GM21529 (cell line): ENCODE results near the gene KRCC1.

Source experiments
- ATAC-seq: cut with Tn5 transposase; IDR thresholded peaks from one replicate; pipeline ENCODE4 v1.9.1; 2021; ENCODE audit not compliant: unreplicated experiment

Gene KRCC1

GRCh38 chr2:88078643-88079172 lies 23.1 kb upstream of the KRCC1 start:
- ATAC-seq = no peak

GRCh38 chr2:88077080-88077479 lies 21.5 kb upstream of the KRCC1 start:
- ATAC-seq = no peak

- ATAC-seq = no peak
Measured at GRCh38 chr2:88074854-88075292, 19.3 kb upstream of the KRCC1 start.

- no peak for ATAC-seq
Measured at GRCh38 chr2:88074150-88074549, 18.6 kb upstream of the KRCC1 start.

GRCh38 chr2:88071365-88071764 lies 15.8 kb upstream of the KRCC1 start:
- ATAC-seq = no peak

GRCh38 chr2:88070055-88070454 lies 14.5 kb upstream of the KRCC1 start:
- no peak for ATAC-seq

GRCh38 chr2:88069117-88069516 lies 13.5 kb upstream of the KRCC1 start:
- no peak for ATAC-seq

- ATAC-seq = no peak
Measured at GRCh38 chr2:88068044-88068443, 12.5 kb upstream of the KRCC1 start.

GRCh38 chr2:88067598-88067997 lies 12.0 kb upstream of the KRCC1 start, which contains the start of gene SMYD1:
TSS of gene SMYD1 (plus strand) at chr2:88067825. CDS start at chr2:88067865, 40 bp downstream.
- no peak for ATAC-seq

GRCh38 chr2:88067189-88067588 lies 11.6 kb upstream of the KRCC1 start:
- no peak for ATAC-seq

GRCh38 chr2:88066543-88066942 lies 11.0 kb upstream of the KRCC1 start:
- ATAC-seq = no peak

- no peak for ATAC-seq
Measured at GRCh38 chr2:88061295-88061694, 5.7 kb upstream of the KRCC1 start.

- ATAC-seq = no peak
Measured at GRCh38 chr2:88060907-88061275, 5.3 kb upstream of the KRCC1 start.

- peak; percentile 43 for ATAC-seq
Measured at GRCh38 chr2:88059979-88060906, 4.7 kb upstream of the KRCC1 start.

GRCh38 chr2:88058191-88058590 lies 2.6 kb upstream of the KRCC1 start:
- no peak for ATAC-seq

- ATAC-seq = no peak
Measured at GRCh38 chr2:88057437-88057844, 1.9 kb upstream of the KRCC1 start.

GRCh38 chr2:88054782-88055370 lies 707 bp downstream of the KRCC1 start:
- peak; percentile 4 for ATAC-seq

- no peak for ATAC-seq
Measured at GRCh38 chr2:88053934-88054781, 1.4 kb downstream of the KRCC1 start.

GRCh38 chr2:88053296-88053695 lies 2.3 kb downstream of the KRCC1 start:
- no peak for ATAC-seq

GRCh38 chr2:88051792-88052191 lies 3.8 kb downstream of the KRCC1 start:
- ATAC-seq = no peak

GRCh38 chr2:88049622-88050021 lies 6.0 kb downstream of the KRCC1 start:
- ATAC-seq = no peak
